CD4-positive, CD25-positive, alpha-beta regulatory T cell (primary cell): ENCODE measurements around the gene B3GNT2. TPM values are rescaled to one million over a fixed set of nuclear protein-coding genes. Genes with fewer than 3 reads are reported as not detected.
"Not testable (repeated sequence)": the region's sequence is repeated elsewhere in the genome, so short reads cannot be mapped to it uniquely, and the experiment has no call there.

Experiments used
- ATAC-seq, 2 donors: fragments of 150-1000 bp; cut with Tn5 transposase; one replicate each; pipeline ENCODE4 v1.10.0; 2021; ENCODE audit warnings: low read depth in 2 of 2, moderate number of reproducible peaks in 2 of 2, moderate library complexity in 1 of 2
- DNase-seq, 3 donors: peaks; one replicate each; pipeline versions ENCODE4 v3.0.0 to v3.0.0-alpha.2; 2012 to 2022; ENCODE audit warnings: mixed read lengths in 1 of 3
- H3K27ac ChIP-seq: one replicate; pipeline ENCODE4 v1.7.0; 2013; ENCODE audit warnings: mild to moderate bottlenecking, low read length; ENCODE audit not compliant: insufficient read depth, poor library complexity, severe bottlenecking
- H3K27me3 ChIP-seq: one replicate; pipeline ENCODE4 v1.7.0; 2013; ENCODE audit warnings: low read length; ENCODE audit not compliant: control insufficient read depth, insufficient read depth
- H3K36me3 ChIP-seq: one replicate; pipeline ENCODE4 v1.7.0; 2013; ENCODE audit warnings: mild to moderate bottlenecking, low read length, moderate library complexity; ENCODE audit not compliant: control insufficient read depth, insufficient read depth
- H3K4me1 ChIP-seq: 2 replicates; pipeline ENCODE4 v1.7.0; 2013; ENCODE audit warnings: mild to moderate bottlenecking, low read length; ENCODE audit not compliant: insufficient read depth, control insufficient read depth, poor library complexity, severe bottlenecking
- H3K4me3 ChIP-seq: one replicate; pipeline ENCODE4 v1.7.0; 2013; ENCODE audit warnings: low read depth, mild to moderate bottlenecking, low read length, moderate library complexity
- H3K9me3 ChIP-seq, 2 experiments: 1 replicate in 1 of 2; 2 replicates in 1 of 2; pipeline ENCODE4 v1.7.0; 2013; ENCODE audit warnings: low read length in 2 of 2, mild to moderate bottlenecking in 1 of 2, moderate library complexity in 1 of 2; ENCODE audit not compliant: control insufficient read depth in 2 of 2
- H3K27ac Mint-ChIP-seq, 3 donors: one replicate each; pipeline ENCODE4 v1.8.0; 2020 to 2022; ENCODE audit warnings: mild to moderate bottlenecking in 3 of 3, mixed read lengths in 3 of 3, moderate library complexity in 2 of 3
- H3K27me3 Mint-ChIP-seq: one replicate; pipeline ENCODE4 v1.8.0; 2022; ENCODE audit warnings: mild to moderate bottlenecking, mixed read lengths
- H3K36me3 Mint-ChIP-seq: one replicate; pipeline ENCODE4 v1.8.0; 2020; ENCODE audit warnings: mixed read lengths
- H3K4me1 Mint-ChIP-seq, 4 donors: one replicate each; pipeline ENCODE4 v1.8.0; 2020 to 2022; ENCODE audit warnings: mixed read lengths in 4 of 4, mild to moderate bottlenecking in 1 of 4
- H3K4me3 Mint-ChIP-seq, 4 donors: one replicate each; pipeline ENCODE4 v1.8.0; 2020 to 2022; ENCODE audit warnings: mild to moderate bottlenecking in 4 of 4, mixed read lengths in 4 of 4, moderate library complexity in 3 of 4
- H3K9me3 Mint-ChIP-seq, 7 donors: one replicate each; pipeline ENCODE4 v1.8.0; 2020 to 2022; ENCODE audit warnings: mixed read lengths in 7 of 7, mild to moderate bottlenecking in 3 of 7, moderate library complexity in 2 of 7
- polyA plus RNA-seq, 4 donors: library from polyadenylated mRNA; unstranded; fragments of 300-500 nt; fragmentation: Illumina TruSeq; gene quantifications; one replicate each; pipeline ENCODE4 v1.2.3, GENCODE V29; 2021
- total RNA-seq: library from RNA; stranded (reverse); gene quantifications from one replicate; pipeline ENCODE4 v1.2.3, GENCODE V29; 2022

B3GNT2 gene, protein sequence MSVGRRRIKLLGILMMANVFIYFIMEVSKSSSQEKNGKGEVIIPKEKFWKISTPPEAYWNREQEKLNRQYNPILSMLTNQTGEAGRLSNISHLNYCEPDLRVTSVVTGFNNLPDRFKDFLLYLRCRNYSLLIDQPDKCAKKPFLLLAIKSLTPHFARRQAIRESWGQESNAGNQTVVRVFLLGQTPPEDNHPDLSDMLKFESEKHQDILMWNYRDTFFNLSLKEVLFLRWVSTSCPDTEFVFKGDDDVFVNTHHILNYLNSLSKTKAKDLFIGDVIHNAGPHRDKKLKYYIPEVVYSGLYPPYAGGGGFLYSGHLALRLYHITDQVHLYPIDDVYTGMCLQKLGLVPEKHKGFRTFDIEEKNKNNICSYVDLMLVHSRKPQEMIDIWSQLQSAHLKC
- total RNA-seq = 61.5 TPM
- 10 to 100 TPM; 34.8 to 48.4 (median 39.5) TPM for polyA plus RNA-seq

- no peaks in the 10 kb centered on the region for H3K27me3 ChIP-seq
- no peaks in the 10 kb centered on the region for H3K9me3 ChIP-seq
- peaks cover 0 to 1% (median 0%) of the 10 kb centered on the region in 7 donors for H3K9me3 Mint-ChIP-seq
- H3K4me3 ChIP-seq = peak within 1 kb of the TSS; percentile 62
- no peaks in the 10 kb centered on the region for H3K36me3 Mint-ChIP-seq
- no peaks in the 10 kb centered on the region for H3K36me3 ChIP-seq
- H3K4me1 Mint-ChIP-seq = peaks cover 21 to 52% (median 30%) of the 10 kb centered on the region in 4 donors
- DNase-seq (peak; percentile 79 to 84 (median 82)), ATAC-seq (peak; percentile 79 to 80)
- peak within 1 kb of the TSS; percentile 87 for H3K27ac ChIP-seq
- H3K4me3 Mint-ChIP-seq = peak within 1 kb of the TSS; percentile 91 to 100 (median 94)
- H3K27me3 Mint-ChIP-seq = peaks cover 6% of the 10 kb centered on the region
- peaks cover 48% of the 10 kb centered on the region for H3K4me1 ChIP-seq
- peak within 1 kb of the TSS; percentile 49 to 83 (median 60) for H3K27ac Mint-ChIP-seq
Observed at GRCh38 chr2:62195421-62196277, at the start of gene B3GNT2. B3GNT2 (plus strand) TSS chr2:62196115; CDS start chr2:62222221, 26,106 bp downstream.

DNA sequence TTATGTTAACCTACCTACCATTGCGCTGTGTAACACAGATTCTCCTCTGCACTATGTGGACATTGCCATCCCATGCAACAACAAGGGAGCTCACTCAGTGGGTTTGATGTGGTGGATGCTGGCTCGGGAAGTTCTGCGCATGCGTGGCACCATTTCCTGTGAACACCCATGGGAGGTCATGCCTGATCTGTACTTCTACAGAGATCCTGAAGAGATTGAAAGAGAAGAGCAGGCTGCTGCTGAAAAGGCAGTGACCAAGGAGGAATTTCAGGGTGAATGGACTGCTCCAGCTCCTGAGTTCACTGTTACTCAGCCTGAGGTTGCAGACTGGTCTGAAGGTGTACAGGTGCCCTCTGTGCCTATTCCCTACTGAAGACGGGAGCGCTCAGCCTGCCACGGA, 49.1 kb upstream of the B3GNT2 start:
- not testable (repeated sequence) for H3K9me3 Mint-ChIP-seq, H3K36me3 Mint-ChIP-seq, H3K27me3 ChIP-seq, H3K4me3 ChIP-seq, H3K27me3 Mint-ChIP-seq, H3K4me1 Mint-ChIP-seq, ATAC-seq, H3K4me1 ChIP-seq, H3K4me3 Mint-ChIP-seq, H3K27ac ChIP-seq, H3K36me3 ChIP-seq, H3K9me3 ChIP-seq
- peak overlapping the region in 1 of 3 donors; percentile 11 for H3K27ac Mint-ChIP-seq
- DNase-seq = peak in 1 of 3 donors; percentile 13

GRCh38 chr2:62147610-62148301, 48.2 kb upstream of the B3GNT2 start:
- ATAC-seq = no peak
- no peaks in the 10 kb centered on the region for H3K27me3 ChIP-seq
- DNase-seq = no peak
- H3K9me3 Mint-ChIP-seq = peaks cover 0 to 3% (median 0%) of the 10 kb centered on the region in 7 donors
- peaks cover 10% of the 10 kb centered on the region for H3K36me3 Mint-ChIP-seq
- no peaks in the 10 kb centered on the region for H3K4me1 ChIP-seq
- no peaks in the 10 kb centered on the region for H3K27me3 Mint-ChIP-seq
- H3K27ac Mint-ChIP-seq = peak overlapping the region in 1 of 3 donors; percentile 32
- H3K27ac ChIP-seq = no peak overlapping the region
- no peaks in the 10 kb centered on the region for H3K36me3 ChIP-seq
- H3K4me3 ChIP-seq = no peak overlapping the region
- no peak overlapping the region for H3K4me3 Mint-ChIP-seq
- no peaks in the 10 kb centered on the region for H3K9me3 ChIP-seq
- peaks cover 0 to 6% (median 0%) of the 10 kb centered on the region in 4 donors for H3K4me1 Mint-ChIP-seq

DNA sequence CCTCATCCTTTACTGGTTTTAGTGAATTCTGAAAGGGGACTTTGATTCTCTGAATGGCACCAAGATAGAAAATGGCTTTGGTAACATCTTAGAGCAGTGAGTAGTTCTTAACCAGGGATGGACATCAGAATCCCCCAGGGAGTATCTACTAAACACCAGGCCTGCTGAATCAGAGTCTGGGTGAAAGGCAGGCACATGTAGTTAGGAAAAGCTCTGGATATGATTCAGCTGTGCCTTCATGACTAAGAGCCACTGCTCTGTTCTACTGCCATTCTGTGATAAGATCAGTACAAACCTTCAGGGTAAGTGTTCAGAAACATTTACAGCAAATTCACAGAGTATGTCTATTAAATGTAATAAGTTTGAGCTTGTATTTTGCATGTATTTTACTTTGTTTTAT, 46.2 kb upstream of the B3GNT2 start:
- Histone ChIP-seq H3K27ac (no peak overlapping the region), H3K36me3 (no peaks in the 10 kb centered on the region), H3K9me3 (no peaks in the 10 kb centered on the region), H3K27me3 (no peaks in the 10 kb centered on the region), H3K4me3 (no peak overlapping the region), H3K4me1 (no peaks in the 10 kb centered on the region)
- peaks cover 0 to 3% (median 0%) of the 10 kb centered on the region in 7 donors for H3K9me3 Mint-ChIP-seq
- H3K4me1 Mint-ChIP-seq = peaks cover 0 to 6% (median 0%) of the 10 kb centered on the region in 4 donors
- H3K4me3 Mint-ChIP-seq = no peak overlapping the region
- H3K27me3 Mint-ChIP-seq = no peaks in the 10 kb centered on the region
- ATAC-seq = no peak
- H3K36me3 Mint-ChIP-seq = peaks cover 10% of the 10 kb centered on the region
- H3K27ac Mint-ChIP-seq = no peak overlapping the region
- no peak for DNase-seq

GRCh38 chr2:62150597-62151305, 45.2 kb upstream of the B3GNT2 start:
- no peaks in the 10 kb centered on the region for H3K27me3 Mint-ChIP-seq
- peaks cover 0 to 2% (median 0%) of the 10 kb centered on the region in 7 donors for H3K9me3 Mint-ChIP-seq
- peaks cover 0 to 6% (median 0%) of the 10 kb centered on the region in 4 donors for H3K4me1 Mint-ChIP-seq
- ATAC-seq (no peak), DNase-seq (no peak)
- Histone ChIP-seq H3K4me1 (no peaks in the 10 kb centered on the region), H3K27ac (no peak overlapping the region), H3K9me3 (peaks cover 0 to 5% of the 10 kb centered on the region in 2 experiments), H3K36me3 (no peaks in the 10 kb centered on the region), H3K27me3 (no peaks in the 10 kb centered on the region), H3K4me3 (no peak overlapping the region)
- H3K36me3 Mint-ChIP-seq = peaks cover 10% of the 10 kb centered on the region
- no peak overlapping the region for H3K27ac Mint-ChIP-seq
- H3K4me3 Mint-ChIP-seq = no peak overlapping the region

GRCh38 chr2:62151306-62151638, 44.6 kb upstream of the B3GNT2 start:
- Mint-ChIP-seq H3K36me3 (peaks cover 10% of the 10 kb centered on the region), H3K4me3 (no peak overlapping the region), H3K9me3 (peaks cover 0 to 2% (median 0%) of the 10 kb centered on the region in 7 donors), H3K4me1 (peaks cover 0 to 6% (median 0%) of the 10 kb centered on the region in 4 donors), H3K27ac (no peak overlapping the region), H3K27me3 (no peaks in the 10 kb centered on the region)
- no peak for DNase-seq
- peaks cover 0 to 5% of the 10 kb centered on the region in 2 experiments for H3K9me3 ChIP-seq
- H3K27ac ChIP-seq = no peak overlapping the region
- no peaks in the 10 kb centered on the region for H3K4me1 ChIP-seq
- H3K27me3 ChIP-seq = no peaks in the 10 kb centered on the region
- ATAC-seq = no peak
- H3K36me3 ChIP-seq = no peaks in the 10 kb centered on the region
- no peak overlapping the region for H3K4me3 ChIP-seq

GRCh38 chr2:62152000-62152399, 43.9 kb upstream of the B3GNT2 start:
- no peak for ATAC-seq
- no peak overlapping the region for H3K4me3 Mint-ChIP-seq
- Histone ChIP-seq H3K36me3 (no peaks in the 10 kb centered on the region), H3K9me3 (peaks cover 0 to 5% of the 10 kb centered on the region in 2 experiments), H3K27me3 (no peaks in the 10 kb centered on the region), H3K4me1 (no peaks in the 10 kb centered on the region), H3K4me3 (no peak overlapping the region), H3K27ac (no peak overlapping the region)
- H3K27me3 Mint-ChIP-seq = no peaks in the 10 kb centered on the region
- DNase-seq = no peak
- H3K4me1 Mint-ChIP-seq = no peaks in the 10 kb centered on the region
- H3K36me3 Mint-ChIP-seq = peaks cover 10% of the 10 kb centered on the region
- peaks cover 0 to 2% (median 0%) of the 10 kb centered on the region in 7 donors for H3K9me3 Mint-ChIP-seq
- H3K27ac Mint-ChIP-seq = no peak overlapping the region
